Upper lobe of right lung (tissue), 1 donor: ENCODE measurements around the gene ZNF140. TPM values are rescaled to one million over a fixed set of nuclear protein-coding genes. Genes with fewer than 3 reads are reported as not detected.

Source experiments
- ATAC-seq: fragments of 200-7000 bp; cut with Tn5 transposase; one replicate; pipeline ENCODE4 v1.9.1; 2020; ENCODE audit warnings: mild to moderate bottlenecking, moderate library complexity
- DNase-seq: peaks from one replicate; pipeline ENCODE4 v3.0.0-alpha.2; 2020
- H3K27ac ChIP-seq: fragments of 200-600 bp; one replicate; pipeline ENCODE4 v1.8.0; 2022
- H3K27me3 ChIP-seq: fragments of 200-600 bp; one replicate; pipeline ENCODE4 v1.8.0; 2022; ENCODE audit warnings: mild to moderate bottlenecking
- H3K36me3 ChIP-seq: fragments of 200-600 bp; one replicate; pipeline ENCODE4 v1.8.0; 2022
- H3K4me1 ChIP-seq: fragments of 200-600 bp; one replicate; pipeline ENCODE4 v1.8.0; 2022
- H3K4me3 ChIP-seq: fragments of 200-600 bp; one replicate; pipeline ENCODE4 v1.8.0; 2022; ENCODE audit warnings: mild to moderate bottlenecking
- H3K9me3 ChIP-seq: fragments of 200-600 bp; one replicate; pipeline ENCODE4 v1.8.0; 2022
- CTCF ChIP-seq: fragments of 200-600 bp; IDR thresholded peaks from one replicate; pipeline ENCODE4 v1.8.0; 2022; ENCODE audit warnings: antibody characterized with exemption
- intact Hi-C: fragments of 100-400 bp; cut with DNase I; formaldehyde crosslinking; loops from one replicate; pipeline ENCODE4 v1.11.0; 2022
- total RNA-seq: library from RNA; stranded (reverse); fragmentation: NEBNext Ultra II Directional; extraction: Animal tissue kit (Norgen Biotek cat#: 25700); gene quantifications from one replicate; pipeline ENCODE4 v1.2.1, GENCODE V29; 2021
- donor health status: DM: no; HTN: yes; CAD: no; lungs with severe emphysema.

Gene ZNF140
- total RNA-seq, 1 donor from 2014 or later = 15.7 TPM

DNA sequence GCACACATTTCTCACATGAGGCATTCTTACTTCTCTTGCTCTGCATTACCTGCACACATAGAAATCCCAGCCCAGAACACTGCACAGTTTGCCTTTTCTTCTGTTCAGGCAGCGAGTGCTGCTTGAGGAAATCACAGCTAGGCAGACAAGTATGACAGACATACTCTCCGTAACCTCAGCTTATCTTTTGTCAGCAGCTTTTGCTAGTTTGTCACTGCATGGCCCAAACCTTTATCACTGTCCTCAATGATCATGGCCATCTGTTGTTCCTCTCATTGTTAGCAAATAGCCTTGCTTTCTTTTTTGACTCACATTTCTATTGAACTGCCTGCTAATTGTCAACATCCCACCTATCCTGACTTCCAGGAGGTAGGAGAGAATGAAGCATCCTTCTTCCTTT, 55.0 kb downstream of the ZNF140 start:
- peaks cover 68% of the 10 kb centered on the region for H3K9me3 ChIP-seq
- peaks cover 10% of the 10 kb centered on the region for H3K36me3 ChIP-seq
- intact Hi-C loops = no loop called here
- no peak overlapping the region for H3K27ac ChIP-seq
- DNase-seq (no peak), ATAC-seq (no peak)
- TF ChIP-seq CTCF = no peak
- no peak overlapping the region for H3K4me3 ChIP-seq
- no peaks in the 10 kb centered on the region for H3K4me1 ChIP-seq
- H3K27me3 ChIP-seq = no peaks in the 10 kb centered on the region

GRCh38 chr12:133145981-133146380, 65.3 kb downstream of the ZNF140 start:
- intact Hi-C loops = no loop called here
- no peak overlapping the region for H3K27ac ChIP-seq
- H3K9me3 ChIP-seq = peaks cover 82% of the 10 kb centered on the region
- no peak for DNase-seq
- H3K27me3 ChIP-seq = no peaks in the 10 kb centered on the region
- no peak for ATAC-seq
- no peaks in the 10 kb centered on the region for H3K4me1 ChIP-seq
- no peak overlapping the region for H3K4me3 ChIP-seq
- H3K36me3 ChIP-seq = peaks cover 15% of the 10 kb centered on the region
- TF ChIP-seq CTCF = no peak

DNA sequence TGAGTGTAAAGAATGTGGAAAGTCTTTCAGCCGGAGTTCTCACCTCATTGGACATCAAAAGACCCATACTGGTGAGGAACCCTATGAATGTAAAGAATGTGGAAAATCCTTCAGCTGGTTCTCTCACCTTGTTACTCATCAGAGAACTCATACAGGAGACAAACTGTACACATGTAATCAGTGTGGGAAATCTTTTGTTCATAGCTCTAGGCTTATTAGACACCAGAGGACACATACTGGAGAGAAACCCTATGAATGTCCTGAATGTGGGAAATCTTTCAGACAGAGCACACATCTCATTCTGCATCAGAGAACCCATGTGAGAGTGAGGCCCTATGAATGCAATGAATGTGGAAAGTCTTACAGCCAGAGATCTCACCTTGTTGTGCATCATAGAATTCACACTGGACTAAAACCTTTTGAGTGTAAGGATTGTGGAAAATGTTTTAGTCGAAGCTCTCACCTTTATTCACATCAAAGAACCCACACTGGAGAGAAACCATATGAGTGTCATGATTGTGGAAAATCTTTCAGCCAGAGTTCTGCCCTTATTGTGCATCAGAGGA, 75.5 kb downstream of the ZNF140 start:
- peaks cover 89% of the 10 kb centered on the region for H3K9me3 ChIP-seq

More for the DNA sequence above, 75.5 kb downstream of the ZNF140 start:
- DNase-seq (no peak), ATAC-seq (no peak)
- Histone ChIP-seq H3K4me1 (no peaks in the 10 kb centered on the region), H3K36me3 (peaks cover 36% of the 10 kb centered on the region), H3K27me3 (no peaks in the 10 kb centered on the region), H3K27ac (no peak overlapping the region), H3K4me3 (no peak overlapping the region)
- intact Hi-C loops = no loop called here
- no peak for TF ChIP-seq CTCF

Other genes starting within 250 kb of the ZNF140 start
- 50.2 TPM for gene CHFR, start 193.3 kb upstream of the ZNF140 start, total RNA-seq
- 13.4 TPM for gene ZNF605, start 124.6 kb upstream of the ZNF140 start, total RNA-seq
- 11.4 TPM for gene ZNF26, start 94.6 kb upstream of the ZNF140 start, total RNA-seq
- gene ZNF84, start 43.4 kb upstream of the ZNF140 start, total RNA-seq = 24.1 TPM
- gene ZNF891, start 49.4 kb downstream of the ZNF140 start, total RNA-seq = 2.4 TPM
- gene ZNF10, start 49.7 kb downstream of the ZNF140 start, total RNA-seq = 8.2 TPM
- gene ZNF268, start 100.6 kb downstream of the ZNF140 start, total RNA-seq = 25.4 TPM
- not detected for gene ANHX, start 155.0 kb downstream of the ZNF140 start, total RNA-seq